Peyer's patch (tissue), 4 donors: ENCODE measurements around the gene AOAH. TPM values are rescaled to one million over a fixed set of nuclear protein-coding genes. Genes with fewer than 3 reads are reported as not detected.
A peak's percentile ranks its signal among the peaks of the same experiment; 100 is the strongest.

Experiments used
- DNase-seq, 3 donors: peaks; one replicate each; pipeline ENCODE4 v3.0.0-alpha.2; 2017 to 2019
- H3K27ac ChIP-seq, 4 donors: fragments of 200-600 bp; sonication (generic); one replicate each; pipeline ENCODE4 v1.5.1; 2016 to 2019
- H3K27me3 ChIP-seq, 2 donors: fragments of 200-600 bp; sonication (generic); one replicate each; pipeline ENCODE4 v1.5.1; 2019
- H3K36me3 ChIP-seq, 3 donors: fragments of 200-600 bp; sonication (generic); one replicate each; pipeline ENCODE4 v1.5.1; 2016 to 2019
- H3K4me1 ChIP-seq, 4 donors: fragments of 200-600 bp; sonication (generic); one replicate each; pipeline ENCODE4 v1.5.1; 2016 to 2019
- H3K4me3 ChIP-seq, 4 donors: fragments of 200-600 bp; sonication (generic); 1 replicate in 3 of 4; 2 replicates in 1 of 4; pipeline ENCODE4 v1.5.1; 2016 to 2019; ENCODE audit warnings: mild to moderate bottlenecking in 1 of 4
- H3K9me3 ChIP-seq, 4 donors: fragments of 200-600 bp; sonication (generic); one replicate each; pipeline ENCODE4 v1.5.1; 2016 to 2019; ENCODE audit warnings: mild to moderate bottlenecking in 1 of 4
- POLR2A ChIP-seq, 2 donors: fragments of 450-650 bp; IDR thresholded peaks; one replicate each; pipeline ENCODE4 v1.5.1; 2017; ENCODE audit warnings: antibody characterized with exemption in 2 of 2, mild to moderate bottlenecking in 2 of 2, moderate library complexity in 2 of 2
- total RNA-seq, 4 donors: library from RNA; depleted of rRNA; stranded (reverse); fragments of >200 nt; gene quantifications; one replicate each; pipeline ENCODE4 v1.1.0, GENCODE V29; 2016
- TF ChIP-seq, protein P1 (sequence below), 6 experiments: fragments of 450-650 bp in 4 of 6; fragments of 200-600 bp in 2 of 6; sonication (generic) in 1 of 6; IDR thresholded peaks; one replicate each; pipeline ENCODE4 v1.5.1; 2017 to 2019; ENCODE audit warnings: antibody characterized with exemption in 6 of 6, mild to moderate bottlenecking in 3 of 6, moderate library complexity in 1 of 6

The AOAH gene
- total RNA-seq, 4 donors from 2014 or later, result 33.3 to 60.2 (median 43.6) TPM

DNA sequence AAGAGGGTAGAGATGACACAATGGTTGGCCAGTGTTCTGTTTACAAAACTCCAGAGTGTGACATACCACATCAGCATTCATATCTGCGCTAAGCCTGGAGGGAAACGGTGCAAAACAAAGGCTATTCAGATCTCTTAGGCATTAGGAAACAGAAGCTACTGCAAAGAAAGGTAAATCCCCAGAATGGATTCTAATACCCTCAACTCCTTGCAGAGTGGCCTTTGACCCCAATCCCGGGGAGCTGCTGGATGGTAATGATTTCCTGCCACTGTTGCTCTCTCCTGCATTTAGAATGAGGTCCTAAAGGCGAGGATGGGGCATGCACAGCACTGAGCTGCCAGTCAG lies 65.2 kb downstream of the AOAH start:
- Histone ChIP-seq H3K27ac (peak overlapping the region in 1 of 4 donors; percentile 66), H3K4me1 (peaks cover 0 to 32% (median 0%) of the 10 kb centered on the region in 4 donors), H3K4me3 (no peak overlapping the region), H3K9me3 (no peaks in the 10 kb centered on the region), H3K36me3 (no peaks in the 10 kb centered on the region), H3K27me3 (no peaks in the 10 kb centered on the region)
- TF ChIP-seq, protein P1, sequence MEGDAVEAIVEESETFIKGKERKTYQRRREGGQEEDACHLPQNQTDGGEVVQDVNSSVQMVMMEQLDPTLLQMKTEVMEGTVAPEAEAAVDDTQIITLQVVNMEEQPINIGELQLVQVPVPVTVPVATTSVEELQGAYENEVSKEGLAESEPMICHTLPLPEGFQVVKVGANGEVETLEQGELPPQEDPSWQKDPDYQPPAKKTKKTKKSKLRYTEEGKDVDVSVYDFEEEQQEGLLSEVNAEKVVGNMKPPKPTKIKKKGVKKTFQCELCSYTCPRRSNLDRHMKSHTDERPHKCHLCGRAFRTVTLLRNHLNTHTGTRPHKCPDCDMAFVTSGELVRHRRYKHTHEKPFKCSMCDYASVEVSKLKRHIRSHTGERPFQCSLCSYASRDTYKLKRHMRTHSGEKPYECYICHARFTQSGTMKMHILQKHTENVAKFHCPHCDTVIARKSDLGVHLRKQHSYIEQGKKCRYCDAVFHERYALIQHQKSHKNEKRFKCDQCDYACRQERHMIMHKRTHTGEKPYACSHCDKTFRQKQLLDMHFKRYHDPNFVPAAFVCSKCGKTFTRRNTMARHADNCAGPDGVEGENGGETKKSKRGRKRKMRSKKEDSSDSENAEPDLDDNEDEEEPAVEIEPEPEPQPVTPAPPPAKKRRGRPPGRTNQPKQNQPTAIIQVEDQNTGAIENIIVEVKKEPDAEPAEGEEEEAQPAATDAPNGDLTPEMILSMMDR (IDR thresholded peaks at IDR 0.05), result no peak
- no peak for TF ChIP-seq POLR2A (IDR thresholded peaks at IDR 0.05)
- no peak for DNase-seq

DNA sequence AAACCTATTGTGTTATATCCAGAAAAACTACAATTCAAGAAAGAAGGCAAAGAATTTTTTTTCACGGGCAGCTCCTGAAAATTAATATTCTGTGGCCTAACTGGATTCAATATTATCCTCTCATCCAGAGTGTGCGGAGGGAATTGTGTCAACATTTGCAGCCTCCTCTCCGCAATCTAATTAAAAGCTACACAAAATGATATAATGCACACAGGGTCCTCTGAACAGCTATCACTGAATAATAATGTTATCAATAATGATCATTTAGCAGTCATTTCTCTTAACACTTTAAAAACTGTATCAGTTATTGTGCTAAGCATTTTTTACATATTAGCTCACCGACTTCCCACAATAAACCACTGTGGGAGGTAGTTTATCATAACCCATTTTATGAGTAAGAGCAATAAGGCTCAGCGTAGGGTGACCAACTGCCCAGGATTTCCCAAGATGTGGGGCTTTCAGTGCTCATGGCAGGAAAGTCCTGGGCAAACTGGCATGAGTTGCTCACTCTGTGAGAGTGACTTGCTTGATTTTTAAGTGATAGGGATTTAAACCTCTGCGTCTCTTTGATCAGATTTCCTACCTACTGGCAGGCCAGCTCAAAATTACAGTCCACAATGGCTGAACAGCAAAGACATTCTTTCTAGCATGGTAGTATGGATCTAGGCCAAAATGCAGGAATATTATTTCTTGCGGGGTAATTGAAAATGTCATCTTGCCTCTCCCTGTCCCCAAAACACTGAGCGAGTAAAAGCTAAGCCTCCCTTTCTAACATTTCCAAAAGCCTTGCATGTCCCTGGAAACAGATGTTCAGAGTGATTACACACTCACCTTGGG lies 65.7 kb downstream of the AOAH start:
- Histone ChIP-seq H3K9me3 (no peaks in the 10 kb centered on the region), H3K27me3 (no peaks in the 10 kb centered on the region), H3K4me1 (peaks cover 0 to 29% (median 0%) of the 10 kb centered on the region in 4 donors), H3K4me3 (no peak overlapping the region), H3K27ac (peak overlapping the region in 1 of 4 donors; percentile 66), H3K36me3 (no peaks in the 10 kb centered on the region)
- DNase-seq, result peak in 1 of 3 donors; percentile 60
- TF ChIP-seq, protein P1 (IDR thresholded peaks at IDR 0.05), result no peak
- TF ChIP-seq POLR2A (IDR thresholded peaks at IDR 0.05), result no peak

DNA sequence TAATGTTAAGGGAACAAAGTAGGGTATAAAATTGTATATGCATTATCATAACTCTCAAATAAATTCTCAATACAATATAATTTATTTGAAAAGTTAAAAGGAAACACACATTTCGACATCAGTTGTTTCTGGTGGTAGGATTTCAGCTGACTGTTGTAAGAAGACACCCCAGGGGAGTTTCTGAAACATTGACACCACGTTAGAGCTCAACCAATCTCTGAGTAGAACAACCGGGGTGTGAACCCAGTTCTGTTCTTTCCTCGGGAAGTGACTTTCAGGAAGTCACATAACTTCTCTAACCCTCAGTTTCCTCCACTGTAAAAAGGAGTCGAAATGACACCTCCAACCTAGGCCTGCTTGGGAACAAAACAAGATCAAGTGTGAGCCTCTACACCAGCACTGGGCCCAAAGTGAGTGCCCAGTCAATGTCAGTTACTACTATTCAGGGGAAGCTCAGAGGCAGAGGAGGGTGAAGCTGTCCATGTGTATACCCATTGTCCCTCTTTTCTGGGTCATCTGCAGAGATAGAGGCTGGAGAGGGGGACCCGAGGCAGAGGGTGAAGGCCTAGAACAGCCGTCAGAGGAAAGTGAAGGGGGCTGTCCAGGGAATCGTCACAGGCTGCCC lies 67.1 kb downstream of the AOAH start:
- DNase-seq, result no peak
- TF ChIP-seq POLR2A (IDR thresholded peaks at IDR 0.05), result no peak
- TF ChIP-seq, protein P1 (IDR thresholded peaks at IDR 0.05), result no peak
- H3K4me3 ChIP-seq, result no peak overlapping the region
- H3K36me3 ChIP-seq, result no peaks in the 10 kb centered on the region
- H3K4me1 ChIP-seq, result peaks cover 0 to 17% (median 0%) of the 10 kb centered on the region in 4 donors
- no peaks in the 10 kb centered on the region for H3K27me3 ChIP-seq
- no peak overlapping the region for H3K27ac ChIP-seq
- H3K9me3 ChIP-seq, result no peaks in the 10 kb centered on the region

DNA sequence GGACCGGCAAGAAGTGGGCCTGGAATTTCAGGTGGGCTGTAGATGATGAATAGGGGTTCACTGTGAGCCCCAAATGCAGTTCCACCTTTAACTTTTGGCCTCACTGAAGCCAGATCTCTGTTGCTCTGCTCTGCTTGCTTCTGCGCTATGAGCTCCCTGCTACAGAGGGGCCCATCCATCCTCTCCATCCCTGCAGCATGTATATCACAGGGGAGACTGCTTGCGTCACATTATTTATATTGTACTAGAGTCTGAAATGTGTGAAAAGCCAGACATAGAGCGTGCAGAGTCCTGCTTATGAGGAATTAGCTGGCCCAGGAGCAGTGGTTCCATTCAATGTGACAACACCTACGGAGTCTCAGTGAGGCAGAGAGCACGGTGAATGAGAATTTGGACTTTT lies 69.9 kb downstream of the AOAH start:
- no peak for TF ChIP-seq POLR2A (IDR thresholded peaks at IDR 0.05)
- TF ChIP-seq, protein P1 (IDR thresholded peaks at IDR 0.05), result no peak
- Histone ChIP-seq H3K4me3 (no peak overlapping the region), H3K27ac (no peak overlapping the region)

DNA sequence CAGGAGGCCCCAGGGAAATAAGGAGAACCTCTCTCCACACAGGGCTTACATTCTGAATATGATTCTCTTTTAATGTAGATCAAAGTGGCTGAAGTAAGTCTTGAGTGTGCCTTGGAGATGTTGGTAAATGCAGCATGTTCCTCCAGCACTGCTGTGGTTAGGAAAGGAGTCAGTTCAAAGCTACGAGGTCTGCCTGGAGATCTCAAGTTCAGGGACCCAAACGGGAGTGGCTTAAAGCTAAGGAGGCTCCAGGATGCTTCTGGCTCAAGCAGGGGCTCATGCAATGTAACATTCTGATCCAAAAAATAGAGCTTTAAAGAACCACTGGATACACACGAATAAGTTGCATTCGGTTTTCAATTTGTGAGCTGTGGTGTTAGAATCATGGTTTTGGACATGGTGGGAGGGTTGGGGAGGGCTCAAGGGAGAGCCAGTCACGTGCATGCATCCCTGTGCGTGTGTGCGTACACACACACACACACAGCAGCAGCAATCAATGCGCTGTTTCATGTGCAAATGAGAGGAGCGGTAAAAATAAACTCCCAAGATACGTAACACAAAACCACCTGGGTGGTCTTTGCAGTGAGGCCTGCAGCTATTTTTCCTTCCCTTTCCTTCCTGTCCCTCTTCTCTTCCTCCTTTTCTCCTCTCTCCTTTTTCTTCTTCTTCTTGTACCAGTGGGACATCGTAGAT lies 70.5 kb downstream of the AOAH start:
- no peaks in the 10 kb centered on the region for H3K36me3 ChIP-seq
- no peaks in the 10 kb centered on the region for H3K9me3 ChIP-seq
- TF ChIP-seq, protein P1 (IDR thresholded peaks at IDR 0.05), result no peak
- no peak overlapping the region for H3K4me3 ChIP-seq
- no peak overlapping the region for H3K27ac ChIP-seq
- no peak for DNase-seq
- H3K27me3 ChIP-seq, result no peaks in the 10 kb centered on the region
- peaks cover 0 to 6% (median 0%) of the 10 kb centered on the region in 4 donors for H3K4me1 ChIP-seq

More for the DNA sequence above, 69.9 kb downstream of the AOAH start:
- no peak for DNase-seq
- H3K36me3 ChIP-seq, result no peaks in the 10 kb centered on the region
- no peaks in the 10 kb centered on the region for H3K27me3 ChIP-seq
- peaks cover 0 to 9% (median 0%) of the 10 kb centered on the region in 4 donors for H3K4me1 ChIP-seq
- no peaks in the 10 kb centered on the region for H3K9me3 ChIP-seq
